HL-60 (cell line): ENCODE data around the gene HUNK.

Experiments used
- DNase-seq, 2 experiments: peaks; one replicate each; pipeline ENCODE4 v3.0.0-alpha.2; 2010 to 2020; ENCODE audit warnings: low read depth in 1 of 2, low spot score in 1 of 2
- H3K27ac ChIP-seq: fragments of 250-450 bp; sonication (Bioruptor Pico); replicated peaks from 2 replicates; pipeline ENCODE4 v1.5.1; 2020; ENCODE audit warnings: mild to moderate bottlenecking, moderate library complexity
- H3K27me3 ChIP-seq: fragments of 250-450 bp; sonication (Bioruptor Pico); 2 replicates; pipeline ENCODE4 v1.5.1; 2021; ENCODE audit warnings: mild to moderate bottlenecking, moderate library complexity; ENCODE audit not compliant: insufficient read depth, poor library complexity, severe bottlenecking
- H3K4me3 ChIP-seq: replicated peaks from 2 replicates; pipeline ENCODE4 v1.5.1; 2011; ENCODE audit warnings: mild to moderate bottlenecking, control low read depth, low read length; ENCODE audit not compliant: insufficient read depth
- CTCF ChIP-seq: IDR thresholded peaks from one replicate; pipeline ENCODE4 v1.5.1; 2011; ENCODE audit warnings: low read length, control low read depth, inconsistent platforms; ENCODE audit not compliant: insufficient read depth
- GABPA ChIP-seq: IDR thresholded peaks from 2 replicates; pipeline ENCODE4 v1.6.1; 2012; ENCODE audit warnings: low read depth
- POLR2AphosphoS5 ChIP-seq: IDR thresholded peaks from 2 replicates; pipeline ENCODE4 v1.6.1; 2012; ENCODE audit warnings: low read depth
- REST ChIP-seq: IDR thresholded peaks from 2 replicates; pipeline ENCODE4 v1.6.1; 2012; ENCODE audit warnings: low read depth; ENCODE audit not compliant: insufficient replicate concordance
- SPI1 ChIP-seq: IDR thresholded peaks from 2 replicates; pipeline ENCODE4 v1.6.1; 2012; ENCODE audit warnings: low read depth, mild to moderate bottlenecking, borderline replicate concordance

HUNK gene

GRCh38 chr21:32043458-32043857, 170.6 kb downstream of the HUNK start:
- no peak overlapping the region for H3K27ac ChIP-seq
- DNase-seq = no peak
- no peak for TF ChIP-seq GABPA
- TF ChIP-seq SPI1 = no peak
- TF ChIP-seq CTCF = no peak
- TF ChIP-seq POLR2AphosphoS5 = no peak
- no peak for TF ChIP-seq REST

GRCh38 chr21:32044205-32045180, 171.7 kb downstream of the HUNK start:
- DNase-seq = no peak

More at GRCh38 chr21:32043458-32043857, 170.6 kb downstream of the HUNK start:
- H3K27me3 ChIP-seq = no peaks in the 10 kb centered on the region
- H3K4me3 ChIP-seq = no peak overlapping the region

More at GRCh38 chr21:32044205-32045180, 171.7 kb downstream of the HUNK start:
- Histone ChIP-seq H3K4me3 (no peak overlapping the region), H3K27ac (no peak overlapping the region), H3K27me3 (no peaks in the 10 kb centered on the region)
- no peak for TF ChIP-seq POLR2AphosphoS5
- no peak for TF ChIP-seq SPI1
- TF ChIP-seq REST = no peak
- TF ChIP-seq GABPA = no peak
- TF ChIP-seq CTCF = no peak
